ENCODE data around the gene SYNC.
A peak's percentile ranks its signal among the peaks of the same experiment; 100 is the strongest.
"Not testable (repeated sequence)": the region's sequence is repeated elsewhere in the genome, so short reads cannot be mapped to it uniquely, and the experiment has no call there.

SYNC gene

DNA sequence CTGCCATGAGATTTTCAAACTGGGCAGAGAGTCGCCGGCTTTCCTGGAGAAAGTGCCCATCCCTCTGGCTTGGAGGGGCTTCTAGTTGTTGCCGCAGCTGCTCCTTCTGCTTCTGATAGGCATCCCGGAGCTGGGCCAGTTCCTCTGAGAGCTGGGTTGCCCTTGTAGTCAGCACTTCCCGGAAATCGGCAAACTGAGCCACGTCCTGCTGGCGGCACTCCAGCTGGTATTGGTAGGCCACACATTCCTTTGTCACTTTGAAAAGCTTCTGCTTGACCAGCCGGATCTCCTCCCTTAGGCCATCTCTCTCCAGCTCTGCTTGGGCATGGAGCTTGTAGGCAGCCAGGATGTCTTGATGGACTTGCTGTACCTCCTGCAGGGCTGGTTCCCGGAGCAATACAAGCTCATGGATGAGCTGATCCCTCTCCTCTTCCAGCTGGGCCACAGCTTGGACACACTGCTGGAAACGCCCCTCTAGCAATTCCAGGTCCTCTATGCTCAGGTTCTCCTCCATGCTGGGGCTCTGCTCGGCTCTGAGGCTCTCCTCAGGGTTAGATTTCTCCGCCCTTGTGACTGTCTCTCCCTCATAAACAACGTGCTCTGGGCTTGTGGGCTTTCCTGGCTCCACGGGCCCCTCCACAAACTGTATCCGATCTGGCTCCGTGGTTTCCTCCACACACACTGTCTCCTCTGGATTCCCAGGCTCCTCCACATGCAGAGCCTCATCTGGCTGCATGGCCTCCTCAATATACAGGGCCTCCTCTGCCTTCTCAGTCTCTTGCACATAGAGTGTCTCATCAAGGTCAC, 7.3 kb downstream of the SYNC start:
- DNase-seq: peak in 15 of 56 donors; percentile 12 to 66 (median 22)

DNA sequence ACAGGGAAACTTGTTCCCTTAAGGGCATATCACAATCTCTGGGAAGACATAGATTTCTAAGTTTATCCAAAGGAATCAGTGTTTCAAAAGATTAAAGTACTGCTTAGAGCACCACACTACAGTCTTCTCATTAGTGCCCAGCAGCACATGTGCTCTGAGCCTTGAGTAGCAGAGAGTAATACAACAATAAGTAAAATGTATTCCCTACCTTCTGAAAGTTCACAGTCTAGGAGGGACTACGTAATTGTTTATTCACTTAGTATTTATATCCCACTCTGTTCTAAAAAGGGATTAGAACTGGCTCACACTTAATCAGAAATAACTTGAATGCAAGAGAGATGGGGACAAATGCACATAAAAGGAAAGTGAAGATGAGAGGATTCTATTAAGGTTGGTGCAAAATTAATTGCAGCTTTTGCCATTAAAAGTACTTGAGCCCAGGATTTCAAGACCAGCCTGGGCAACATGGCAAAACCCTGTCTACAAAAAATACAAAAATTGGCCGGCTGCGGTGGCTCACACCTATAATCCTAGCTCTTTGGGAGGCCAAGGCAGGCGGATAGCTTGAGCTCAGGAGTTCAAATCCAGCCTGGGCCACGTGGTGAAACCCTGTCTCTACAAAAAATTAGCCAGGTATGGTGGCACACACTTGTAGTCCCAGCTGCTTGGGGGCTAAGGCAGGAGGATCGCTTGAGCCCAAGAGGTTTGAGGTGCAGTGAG, 9.0 kb downstream of the SYNC start:
- DNase-seq: no peak

DNA sequence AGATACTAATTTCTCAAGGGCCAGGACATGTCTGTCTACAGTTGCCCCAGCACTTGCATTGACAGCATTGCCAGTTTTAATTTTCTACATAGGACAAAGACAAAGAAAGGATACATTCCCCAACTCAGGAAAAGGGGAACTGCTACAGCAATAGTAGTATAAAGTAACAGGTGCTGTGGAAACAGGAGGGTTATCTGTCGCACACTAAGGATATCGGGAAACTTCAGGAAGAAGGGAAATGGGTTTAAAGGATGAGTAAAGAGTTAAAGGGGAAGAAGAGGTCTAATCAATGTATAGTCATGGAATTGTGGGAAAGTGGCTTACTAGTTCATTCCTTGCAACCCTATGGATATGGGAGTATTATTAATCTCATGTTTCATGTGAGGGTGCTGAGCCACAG, 16.2 kb downstream of the SYNC start:
- DNase-seq: no peak

DNA sequence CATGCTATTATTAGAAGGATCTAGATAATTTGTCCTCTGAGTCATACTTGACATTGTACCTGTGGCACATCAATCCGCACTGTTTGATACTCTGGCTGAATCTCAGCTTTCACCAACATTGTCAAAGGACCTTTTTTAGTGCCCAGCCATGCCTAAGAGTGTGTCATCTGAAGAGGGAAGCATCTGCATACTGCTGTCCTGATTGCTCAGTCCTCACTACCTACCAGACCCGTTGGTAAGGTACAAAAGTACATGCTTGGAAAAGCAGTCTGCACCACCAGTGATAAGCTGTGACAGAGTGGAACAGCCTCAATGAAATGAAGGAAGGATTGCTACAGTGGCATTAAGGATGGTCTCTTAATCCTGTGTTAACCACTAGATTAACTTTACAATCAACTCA, 17.1 kb downstream of the SYNC start:
- peak in 1 of 56 donors; percentile 8 for DNase-seq

DNA sequence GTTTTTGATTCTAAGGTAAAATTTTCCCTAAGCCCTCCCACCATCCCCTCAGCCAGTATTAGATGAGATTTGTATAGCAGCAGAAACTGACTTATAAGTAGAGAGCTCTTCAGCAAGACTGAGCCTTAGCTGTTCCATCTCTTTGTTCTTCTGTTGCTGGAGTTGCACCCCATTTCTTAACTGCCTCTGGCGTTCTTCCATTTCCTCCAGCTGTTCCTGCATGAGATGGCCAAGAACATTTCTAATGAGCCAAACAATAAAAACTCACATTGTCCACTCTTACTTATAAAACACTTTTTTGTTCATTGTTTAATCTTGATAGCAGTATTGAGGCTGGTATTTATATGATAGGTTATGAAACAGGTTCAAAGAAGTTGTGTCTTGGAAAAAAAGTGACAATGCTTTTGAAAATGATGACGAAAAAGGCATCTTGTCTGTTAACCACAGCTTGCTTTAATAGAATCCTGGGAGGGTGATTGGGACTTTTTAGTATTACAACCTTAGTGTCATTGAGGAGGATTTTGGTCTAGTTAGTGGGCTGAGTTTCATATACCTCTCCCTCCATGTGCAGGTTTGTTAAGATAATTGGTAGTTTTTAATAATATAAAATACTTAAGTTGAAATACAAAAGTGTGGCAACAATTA, 18.3 kb downstream of the SYNC start:
- DNase-seq: peak in 3 of 56 donors; percentile 8 to 15 (median 14)

DNA sequence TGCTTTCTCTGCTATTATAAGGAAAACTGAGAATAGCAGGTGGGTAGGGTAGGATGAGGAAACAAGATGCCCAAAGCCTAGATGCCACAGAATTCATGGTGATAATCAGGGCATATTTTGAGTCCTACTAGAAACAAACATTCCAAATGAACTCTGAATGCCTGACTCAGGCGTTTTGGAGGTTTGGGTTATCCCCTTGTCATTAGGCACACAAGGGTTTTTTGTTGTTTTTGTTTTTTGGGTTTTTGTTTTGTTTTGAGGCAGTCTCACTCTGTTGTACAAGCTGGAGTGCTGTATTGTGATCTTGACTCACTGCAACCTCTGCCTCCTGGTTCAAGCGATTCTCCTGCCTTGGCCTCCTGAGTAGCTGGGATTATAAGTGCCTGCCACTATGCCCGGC, 19.2 kb downstream of the SYNC start:
- DNase-seq: no peak

DNA sequence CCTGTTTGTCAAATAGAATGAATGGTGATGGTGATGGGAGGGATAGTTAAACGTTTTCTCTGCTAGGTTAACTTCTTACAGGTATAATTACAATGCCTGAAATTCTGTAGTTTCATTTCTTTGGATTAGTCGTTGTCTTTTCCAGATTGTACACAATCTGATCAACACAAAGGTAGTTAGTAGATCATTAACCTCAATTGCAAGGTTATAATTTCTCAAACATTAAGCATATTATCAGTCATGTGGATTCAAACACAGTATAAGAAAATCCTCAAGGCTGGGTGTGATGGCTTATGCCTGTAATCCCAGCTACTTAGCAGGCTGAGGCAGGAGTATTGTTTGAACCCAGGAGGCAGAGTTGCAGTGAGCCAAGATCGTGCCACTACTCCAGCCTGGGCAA, 20.6 kb downstream of the SYNC start:
- DNase-seq: no peak

DNA sequence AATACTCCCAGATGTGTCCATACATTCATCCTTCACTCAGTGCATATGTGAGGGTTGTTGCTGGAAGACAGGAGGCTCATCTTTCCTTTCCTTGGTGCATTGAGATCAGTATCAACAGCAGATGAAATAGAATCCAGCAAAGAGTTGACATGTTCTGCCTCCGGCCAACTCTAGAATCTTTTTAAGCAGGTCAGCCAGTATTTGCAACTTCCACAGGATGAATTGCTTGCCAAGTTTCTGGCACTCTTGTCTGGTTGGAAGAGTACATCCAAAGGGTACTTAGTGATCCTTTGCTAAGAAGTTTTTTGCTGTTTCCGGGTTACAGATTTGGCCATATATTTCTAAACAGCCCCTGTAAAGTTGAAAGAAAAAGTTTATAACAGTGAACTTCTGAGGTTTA, 21.1 kb downstream of the SYNC start:
- DNase-seq: peak in 2 of 56 donors; percentile 9 to 10

DNA sequence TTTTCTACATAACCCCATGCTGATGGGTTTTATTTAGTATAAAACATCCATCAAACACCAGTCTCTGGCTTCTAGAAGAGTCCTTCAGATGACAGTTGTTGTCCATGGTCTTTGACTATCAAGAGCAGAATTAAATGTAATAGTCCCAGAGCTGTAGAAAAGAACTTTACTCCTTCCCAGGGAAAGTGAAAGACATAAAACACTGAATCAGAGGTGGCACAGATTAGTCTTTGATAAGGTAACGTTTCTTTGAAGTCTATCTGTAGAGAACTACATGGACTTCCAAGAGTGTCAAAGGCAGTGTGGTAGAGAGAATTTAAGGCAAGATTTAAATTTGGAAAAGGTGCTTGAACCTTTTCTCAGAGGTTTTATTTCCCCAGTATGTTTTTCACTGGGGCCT, 21.9 kb downstream of the SYNC start:
- DNase-seq: no peak

DNA sequence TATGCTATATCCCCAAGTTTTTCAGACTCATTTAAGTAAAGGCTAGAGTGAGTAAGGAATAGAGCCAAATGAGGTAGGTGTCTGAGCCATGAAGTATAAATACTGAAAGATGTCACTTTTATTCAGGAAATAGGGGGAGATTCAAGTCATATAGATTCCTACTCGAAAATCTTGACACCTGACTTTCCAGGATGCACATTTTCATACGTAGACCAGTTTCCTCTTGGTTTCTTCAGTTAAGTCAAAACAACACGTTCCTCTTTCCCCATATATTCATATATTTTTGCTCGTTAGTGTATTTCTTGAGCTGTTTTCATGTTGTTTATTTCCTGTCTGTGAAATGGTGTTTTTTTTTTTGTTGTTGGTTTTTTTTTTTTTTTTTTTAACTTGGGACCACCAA, 22.6 kb downstream of the SYNC start:
- DNase-seq: not testable (repeated sequence)

DNA sequence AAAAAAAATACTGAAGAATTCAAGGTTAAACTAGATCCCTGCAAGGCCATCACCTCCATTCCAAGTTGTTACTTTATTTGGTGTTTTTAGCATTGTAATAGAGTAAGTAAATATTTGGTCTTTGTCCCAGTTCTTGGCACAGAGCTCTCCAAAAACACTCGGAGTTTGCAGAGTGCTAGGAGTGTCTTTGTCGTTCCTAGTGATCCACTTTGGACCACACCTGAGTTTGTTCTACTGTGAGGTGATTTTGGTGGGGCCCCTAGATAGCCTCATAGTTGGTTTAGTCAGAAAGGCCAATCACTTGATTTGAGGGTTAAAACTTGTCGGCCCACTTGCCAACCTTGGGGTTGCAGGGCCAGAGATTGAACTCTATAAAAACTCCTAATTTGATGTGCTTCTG, 25.6 kb downstream of the SYNC start:
- DNase-seq: no peak

DNA sequence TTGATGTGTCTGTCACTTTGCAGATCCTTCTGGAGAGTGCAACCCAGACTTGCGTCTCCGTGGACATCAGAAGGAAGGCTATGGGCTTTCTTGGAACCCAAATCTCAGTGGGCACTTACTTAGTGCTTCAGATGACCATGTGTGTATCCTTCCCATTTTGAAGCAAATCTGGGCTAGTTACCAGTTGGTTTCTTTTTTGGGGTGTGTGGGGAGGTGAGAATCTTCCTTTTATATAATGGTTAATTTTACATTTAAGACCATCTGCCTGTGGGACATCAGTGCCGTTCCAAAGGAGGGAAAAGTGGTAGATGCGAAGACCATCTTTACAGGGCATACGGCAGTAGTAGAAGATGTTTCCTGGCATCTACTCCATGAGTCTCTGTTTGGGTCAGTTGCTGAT, 33.9 kb downstream of the SYNC start:
- DNase-seq: not testable (repeated sequence)

DNA sequence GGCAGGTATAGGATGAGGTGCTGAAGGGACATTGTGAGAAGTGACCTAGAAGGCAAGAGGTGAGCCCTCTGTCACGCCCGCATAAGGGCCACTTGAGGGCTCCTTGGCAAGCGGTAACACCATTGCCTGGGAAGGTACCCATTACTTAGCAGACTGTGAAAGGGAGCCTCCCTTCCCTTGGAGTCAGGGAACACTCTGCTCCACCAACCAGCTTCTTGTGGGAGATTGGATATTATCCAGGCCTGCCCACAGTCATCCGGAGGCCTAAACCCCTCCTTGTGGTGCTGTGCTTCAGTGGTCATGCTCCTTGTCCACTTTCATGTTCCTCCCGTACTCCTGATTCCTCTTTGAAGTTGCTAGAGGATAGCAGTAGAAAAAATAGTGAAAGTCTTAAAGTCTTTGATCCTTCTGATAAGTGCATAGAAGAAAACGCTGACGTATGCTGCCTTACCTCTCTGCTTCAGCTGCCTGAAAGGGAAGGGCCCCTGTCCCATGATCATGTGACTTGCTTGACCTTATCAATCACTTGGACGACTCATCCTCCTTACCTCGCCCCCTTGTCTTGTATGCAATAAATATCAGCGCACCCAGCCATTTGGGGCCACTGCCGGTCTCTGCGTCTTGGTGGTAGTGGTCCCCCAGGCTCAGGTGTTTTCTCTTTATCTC, 35.5 kb downstream of the SYNC start:
- no peak for DNase-seq

DNA sequence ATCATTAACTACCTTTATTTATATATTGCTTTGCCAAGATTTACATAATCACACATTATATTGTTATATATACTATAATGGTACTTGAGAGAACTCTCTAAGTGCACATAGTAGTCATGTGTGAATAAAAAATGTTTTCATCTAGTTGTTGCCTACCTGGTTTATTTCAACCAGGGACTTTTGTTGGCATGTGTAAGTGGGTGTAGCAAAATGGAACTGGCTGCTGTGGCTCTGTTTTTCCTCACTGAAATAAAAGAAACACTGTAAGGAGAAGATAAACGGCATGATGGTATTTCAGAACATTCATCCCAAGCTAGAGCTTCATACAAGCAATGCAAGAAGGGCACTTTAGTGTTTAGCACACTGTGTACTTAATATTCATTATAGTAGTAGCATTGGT, 36.7 kb downstream of the SYNC start:
- DNase-seq: no peak

DNA sequence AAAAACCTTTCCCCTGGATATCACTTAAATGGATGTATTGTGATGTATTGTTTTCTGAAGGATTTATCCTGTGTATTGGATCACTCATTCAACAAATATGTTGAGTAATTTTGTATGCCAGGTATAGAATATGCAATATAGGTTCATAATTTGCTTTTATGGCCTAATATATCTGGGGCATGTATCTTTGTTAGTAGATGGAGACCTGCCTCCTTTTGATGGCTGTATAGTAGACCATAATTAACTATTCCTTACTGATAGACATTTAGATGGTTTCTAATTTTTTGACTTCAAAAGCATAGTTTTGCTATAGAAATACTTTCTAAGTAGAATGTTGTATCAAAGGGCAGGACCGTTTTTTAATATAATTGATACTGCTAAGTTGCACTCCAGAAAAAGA, 43.0 kb downstream of the SYNC start:
- no peak for DNase-seq

DNA sequence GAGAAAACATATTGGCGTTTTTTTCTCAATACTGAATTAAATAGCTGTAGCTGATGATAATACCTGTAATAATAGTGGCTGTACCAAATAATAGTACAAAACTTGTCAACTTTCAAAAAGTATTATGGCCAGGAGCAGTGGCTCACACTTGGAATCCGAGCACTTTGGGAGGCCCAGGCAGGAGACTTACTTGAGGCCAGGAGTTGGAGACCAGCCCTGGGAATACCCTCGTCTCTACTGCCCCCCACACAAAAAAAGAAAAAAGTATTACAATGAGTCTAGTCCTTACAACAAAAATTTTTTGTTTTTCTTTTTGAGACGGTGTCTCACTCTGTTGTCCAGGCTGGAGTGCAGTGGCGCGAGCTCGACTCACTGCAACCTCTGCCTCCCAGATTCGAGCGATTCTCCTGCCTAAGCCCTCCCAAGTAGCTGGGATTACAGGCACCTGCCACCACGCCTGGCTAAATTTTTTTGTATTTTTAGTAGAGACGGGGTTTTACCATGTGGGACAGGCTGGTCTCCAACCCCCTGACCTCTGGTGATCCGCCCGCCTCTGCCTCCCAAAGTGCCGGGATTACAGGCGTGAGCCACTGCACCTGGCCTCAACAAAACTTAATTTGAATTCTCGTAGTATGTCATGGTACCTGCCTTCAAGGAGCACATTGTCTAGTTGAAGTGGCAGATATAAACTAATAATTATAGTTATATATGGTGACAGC, 50.2 kb downstream of the SYNC start:
- DNase-seq: no peak

DNA sequence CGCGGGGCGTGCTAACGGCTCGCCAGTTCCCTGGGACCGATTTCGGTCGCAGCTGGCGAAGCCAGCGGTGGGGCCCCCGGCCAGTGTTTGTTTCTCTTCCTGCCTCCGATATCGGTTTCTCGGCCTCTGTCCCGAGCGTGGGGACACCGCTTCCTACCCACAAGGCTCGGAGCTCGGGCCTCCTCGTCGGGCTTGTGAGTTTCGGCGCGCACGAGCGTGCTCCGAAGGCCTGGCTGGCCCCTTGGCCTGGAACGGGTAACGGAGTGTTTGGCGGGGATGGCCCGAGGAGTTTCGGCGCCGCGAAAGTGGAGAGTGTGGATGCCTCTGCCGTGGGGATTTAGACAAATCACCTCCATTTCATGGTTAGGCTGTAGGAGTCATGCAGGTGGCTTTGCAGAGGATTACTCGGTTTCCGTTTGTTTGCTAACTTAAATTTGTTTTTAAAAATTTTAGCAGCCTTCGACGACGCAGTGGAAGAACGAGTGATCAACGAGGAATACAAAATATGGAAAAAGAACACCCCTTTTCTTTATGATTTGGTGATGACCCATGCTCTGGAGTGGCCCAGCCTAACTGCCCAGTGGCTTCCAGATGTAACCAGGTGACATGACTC, 51.0 kb downstream of the SYNC start:
- peak in 6 of 56 donors; percentile 37 to 70 (median 54) for DNase-seq

DNA sequence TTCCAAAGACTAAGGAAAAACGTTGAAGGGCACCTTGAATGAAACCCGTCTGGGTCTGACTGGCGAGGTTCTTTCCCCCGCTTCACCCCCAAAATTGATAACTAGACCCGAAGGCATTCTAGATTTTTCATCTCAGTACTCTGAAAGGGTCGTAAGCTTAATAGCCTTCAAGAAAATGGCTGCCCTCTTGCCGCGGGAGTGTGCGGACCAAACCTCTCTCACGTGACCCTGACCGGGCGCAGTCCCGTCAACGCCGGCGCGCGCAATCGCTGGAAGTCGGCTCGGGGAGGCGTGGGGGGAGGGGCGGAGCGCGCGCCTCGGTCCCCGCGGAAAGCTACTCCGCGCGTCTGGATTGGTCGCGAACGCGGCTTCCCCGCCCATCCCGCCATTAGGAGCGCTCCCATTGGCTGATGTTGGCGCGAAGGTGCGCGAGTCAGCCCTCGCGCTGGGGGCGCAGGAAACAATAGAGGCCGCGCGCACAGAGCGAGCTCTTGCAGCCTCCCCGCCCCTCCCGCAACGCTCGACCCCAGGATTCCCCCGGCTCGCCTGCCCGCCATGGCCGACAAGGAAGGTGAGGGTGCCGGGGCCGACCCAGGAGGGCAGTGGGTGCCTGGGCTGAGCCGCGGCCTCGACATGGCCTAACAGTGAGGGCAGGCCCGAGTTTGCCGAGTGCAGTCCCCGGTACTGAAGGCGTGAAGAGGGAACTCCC, 51.7 kb downstream of the SYNC start, which contains the start of gene RBBP4:
RBBP4 (plus strand) TSS at position 457 of the 709 bp plus-strand sequence; CDS start at position 556, 99 bp downstream.
- peak; percentile 60 to 99 (median 95) for DNase-seq

DNA sequence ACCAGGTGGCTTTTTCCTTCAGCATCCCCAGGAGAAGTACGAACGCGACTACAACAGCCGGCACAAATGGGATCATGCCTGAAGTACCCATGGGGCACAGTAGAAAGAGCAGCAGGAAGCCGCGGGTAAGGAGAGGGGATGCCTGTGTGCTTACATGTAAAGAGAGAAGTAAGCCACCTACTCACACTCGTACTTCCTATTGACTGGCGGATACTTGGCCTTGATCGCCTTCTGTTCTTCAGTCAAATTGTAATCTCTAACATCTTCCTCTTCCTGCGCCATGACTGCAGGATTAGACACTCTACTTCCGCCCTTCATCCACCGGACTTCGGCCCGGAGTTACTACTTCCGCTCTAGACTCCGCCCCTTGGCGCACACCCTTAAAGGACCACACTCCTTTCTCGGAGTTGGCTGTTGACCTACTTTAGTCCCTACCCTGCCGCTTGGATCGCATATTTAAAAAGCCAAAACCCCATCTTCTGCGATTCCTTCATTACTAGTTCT, 52.3 kb downstream of the SYNC start, which contains the start of gene ZBTB8OS:
ZBTB8OS (minus strand) TSS at position 303 of the 504 bp plus-strand sequence; CDS start at position 282, 21 bp downstream.
- peak; percentile 47 to 95 (median 82) for DNase-seq
